ENCODE data around the gene GRB10.
"Not testable (repeated sequence)": the region's sequence is repeated elsewhere in the genome, so short reads cannot be mapped to it uniquely, and the experiment has no call there.

The GRB10 gene

DNA sequence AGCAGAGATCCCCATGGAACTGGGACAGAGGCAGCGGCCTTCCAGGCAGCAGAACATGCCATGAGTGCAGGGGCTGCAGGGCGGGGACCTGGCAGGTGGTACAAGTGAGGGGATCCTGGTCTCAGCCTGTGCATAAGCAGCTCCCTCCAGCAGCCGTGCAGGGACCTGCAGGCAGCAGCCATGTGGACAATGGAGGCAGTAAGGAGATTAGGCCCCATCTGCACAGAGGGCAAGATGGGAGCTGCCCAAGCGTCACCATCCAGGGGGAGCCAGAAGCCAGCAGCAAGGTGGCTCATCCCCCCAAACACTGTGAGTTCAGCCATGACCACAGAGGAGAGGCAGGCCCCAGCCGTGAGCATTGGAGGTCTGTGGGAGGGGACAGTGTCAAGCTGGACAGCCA is 220.6 kb downstream of the GRB10 start:
- H3K27me3 Mint-ChIP-seq (ENCODE audit: low read depth), result peaks cover 17% of the 10 kb centered on the region
- no peak overlapping the region for H3K4me3 Mint-ChIP-seq
- no peak overlapping the region for H3K27ac Mint-ChIP-seq
- no peaks in the 10 kb centered on the region for H3K4me1 Mint-ChIP-seq (ENCODE audit: low read depth)
- no peaks in the 10 kb centered on the region for H3K36me3 Mint-ChIP-seq (ENCODE audit: low read depth)
- no peaks in the 10 kb centered on the region for H3K9me3 Mint-ChIP-seq
- no peak for DNase-seq (ENCODE audit: low spot score)

- DNase-seq (ENCODE audit: low spot score), result no peak
- H3K27me3 Mint-ChIP-seq (ENCODE audit: low read depth), result peaks cover 22% of the 10 kb centered on the region
- no peaks in the 10 kb centered on the region for H3K4me1 Mint-ChIP-seq (ENCODE audit: low read depth)
- H3K36me3 Mint-ChIP-seq (ENCODE audit: low read depth), result no peaks in the 10 kb centered on the region
- H3K9me3 Mint-ChIP-seq, result no peaks in the 10 kb centered on the region
- no peak overlapping the region for H3K4me3 Mint-ChIP-seq
- no peak overlapping the region for H3K27ac Mint-ChIP-seq
Observed at GRCh38 chr7:50560865-50561351, 221.8 kb downstream of the GRB10 start.

DNA sequence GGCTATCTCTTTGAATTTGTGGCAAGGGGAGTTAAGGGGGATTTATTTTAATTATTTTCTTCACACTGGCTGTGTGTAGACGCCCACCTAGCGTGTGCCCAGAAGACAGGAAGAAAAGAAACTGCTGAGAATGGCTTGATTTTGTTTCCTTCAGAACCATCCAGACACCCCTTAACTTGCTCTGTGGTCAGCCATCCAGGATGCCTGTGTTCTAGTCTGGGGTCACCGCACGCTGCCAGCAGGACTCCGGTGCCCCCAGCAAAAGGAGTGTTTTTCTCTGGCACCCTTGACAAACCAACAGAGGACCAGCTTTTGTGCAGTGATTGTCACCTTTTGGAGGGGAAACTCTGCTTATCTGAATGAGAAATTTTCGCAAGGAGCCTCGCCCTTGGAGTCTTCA is 222.8 kb downstream of the GRB10 start:
- no peaks in the 10 kb centered on the region for H3K36me3 Mint-ChIP-seq (ENCODE audit: low read depth)
- no peak overlapping the region for H3K27ac Mint-ChIP-seq
- H3K4me1 Mint-ChIP-seq (ENCODE audit: low read depth), result no peaks in the 10 kb centered on the region
- no peak overlapping the region for H3K4me3 Mint-ChIP-seq
- no peak for DNase-seq (ENCODE audit: low spot score)
- no peaks in the 10 kb centered on the region for H3K9me3 Mint-ChIP-seq
- peaks cover 17% of the 10 kb centered on the region for H3K27me3 Mint-ChIP-seq (ENCODE audit: low read depth)

DNA sequence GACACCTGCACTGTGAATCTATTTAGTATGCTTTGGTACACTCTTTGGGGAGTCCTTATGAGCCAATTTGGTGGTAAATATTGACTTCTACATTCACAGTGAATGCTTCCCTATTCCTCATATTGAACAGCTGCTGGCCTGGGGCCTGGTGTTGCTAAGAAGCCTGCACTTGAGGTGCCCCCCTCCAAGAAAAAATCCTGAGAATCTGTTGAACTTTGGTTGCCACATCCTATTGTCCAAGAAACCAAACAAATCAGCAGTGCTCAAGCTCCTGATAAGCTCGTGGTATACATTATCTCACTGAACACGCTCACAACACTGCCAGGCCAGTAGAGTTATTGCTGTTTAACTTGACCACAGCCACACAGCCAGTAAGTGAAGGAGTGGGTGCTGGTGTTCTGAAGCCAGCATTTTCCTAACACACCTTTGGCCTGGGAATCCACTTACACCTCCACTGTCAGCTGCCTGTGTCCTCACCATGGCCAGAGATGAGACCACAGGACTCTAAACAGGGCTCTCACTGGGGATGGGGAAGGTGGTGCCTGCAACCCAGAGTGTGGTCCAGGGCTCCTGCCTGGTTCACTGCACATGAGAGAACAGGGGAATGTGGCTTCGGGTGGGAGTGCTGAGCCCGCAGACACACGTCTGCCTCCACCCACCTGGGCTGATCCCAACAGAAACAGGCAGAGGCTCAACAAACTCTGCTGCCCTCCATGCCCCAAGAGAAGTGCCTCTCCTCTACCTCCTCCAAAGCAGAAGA is 224.2 kb downstream of the GRB10 start:
- H3K4me1 Mint-ChIP-seq (ENCODE audit: low read depth), result no peaks in the 10 kb centered on the region
- no peak overlapping the region for H3K4me3 Mint-ChIP-seq
- no peak for DNase-seq (ENCODE audit: low spot score)
- peaks cover 13% of the 10 kb centered on the region for H3K27me3 Mint-ChIP-seq (ENCODE audit: low read depth)
- no peaks in the 10 kb centered on the region for H3K9me3 Mint-ChIP-seq
- H3K27ac Mint-ChIP-seq, result no peak overlapping the region
- H3K36me3 Mint-ChIP-seq (ENCODE audit: low read depth), result no peaks in the 10 kb centered on the region

DNA sequence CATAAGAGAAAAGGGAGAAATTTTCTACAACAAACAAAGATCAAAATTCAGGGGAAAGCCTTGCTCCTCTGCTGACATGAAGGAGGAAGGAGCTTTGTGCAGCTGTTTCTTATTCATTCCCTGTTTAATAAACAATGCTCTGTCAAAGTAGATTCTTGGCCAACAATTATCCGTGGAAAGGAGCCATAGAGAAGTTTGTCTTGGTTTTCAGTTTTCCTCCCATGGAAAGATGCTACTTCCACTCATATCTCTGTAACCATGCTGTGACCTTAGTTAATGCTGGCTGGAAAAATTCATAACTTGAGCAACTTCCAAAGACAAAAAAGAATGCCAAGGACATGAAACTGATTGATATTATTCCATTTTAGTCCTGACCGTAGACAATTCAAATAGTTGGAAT is 225.6 kb downstream of the GRB10 start:
- no peaks in the 10 kb centered on the region for H3K36me3 Mint-ChIP-seq (ENCODE audit: low read depth)
- no peak overlapping the region for H3K27ac Mint-ChIP-seq
- H3K27me3 Mint-ChIP-seq (ENCODE audit: low read depth), result peaks cover 13% of the 10 kb centered on the region
- no peaks in the 10 kb centered on the region for H3K9me3 Mint-ChIP-seq
- no peak for DNase-seq (ENCODE audit: low spot score)
- H3K4me3 Mint-ChIP-seq, result no peak overlapping the region
- no peaks in the 10 kb centered on the region for H3K4me1 Mint-ChIP-seq (ENCODE audit: low read depth)

GRCh38 chr7:50556247-50556991 is 226.3 kb downstream of the GRB10 start:
- Mint-ChIP-seq H3K4me3 (no peak overlapping the region), H3K27me3 (ENCODE audit: low read depth) (peaks cover 13% of the 10 kb centered on the region), H3K36me3 (ENCODE audit: low read depth) (no peaks in the 10 kb centered on the region), H3K9me3 (no peaks in the 10 kb centered on the region), H3K4me1 (ENCODE audit: low read depth) (no peaks in the 10 kb centered on the region), H3K27ac (no peak overlapping the region)
- DNase-seq (ENCODE audit: low spot score), result no peak

- H3K4me1 Mint-ChIP-seq (ENCODE audit: low read depth), result no peaks in the 10 kb centered on the region
- no peak overlapping the region for H3K4me3 Mint-ChIP-seq
- no peak for DNase-seq (ENCODE audit: low spot score)
- H3K9me3 Mint-ChIP-seq, result no peaks in the 10 kb centered on the region
- H3K27ac Mint-ChIP-seq, result no peak overlapping the region
- peaks cover 13% of the 10 kb centered on the region for H3K27me3 Mint-ChIP-seq (ENCODE audit: low read depth)
- H3K36me3 Mint-ChIP-seq (ENCODE audit: low read depth), result no peaks in the 10 kb centered on the region
Observed at GRCh38 chr7:50555594-50556140, 227.0 kb downstream of the GRB10 start.

DNA sequence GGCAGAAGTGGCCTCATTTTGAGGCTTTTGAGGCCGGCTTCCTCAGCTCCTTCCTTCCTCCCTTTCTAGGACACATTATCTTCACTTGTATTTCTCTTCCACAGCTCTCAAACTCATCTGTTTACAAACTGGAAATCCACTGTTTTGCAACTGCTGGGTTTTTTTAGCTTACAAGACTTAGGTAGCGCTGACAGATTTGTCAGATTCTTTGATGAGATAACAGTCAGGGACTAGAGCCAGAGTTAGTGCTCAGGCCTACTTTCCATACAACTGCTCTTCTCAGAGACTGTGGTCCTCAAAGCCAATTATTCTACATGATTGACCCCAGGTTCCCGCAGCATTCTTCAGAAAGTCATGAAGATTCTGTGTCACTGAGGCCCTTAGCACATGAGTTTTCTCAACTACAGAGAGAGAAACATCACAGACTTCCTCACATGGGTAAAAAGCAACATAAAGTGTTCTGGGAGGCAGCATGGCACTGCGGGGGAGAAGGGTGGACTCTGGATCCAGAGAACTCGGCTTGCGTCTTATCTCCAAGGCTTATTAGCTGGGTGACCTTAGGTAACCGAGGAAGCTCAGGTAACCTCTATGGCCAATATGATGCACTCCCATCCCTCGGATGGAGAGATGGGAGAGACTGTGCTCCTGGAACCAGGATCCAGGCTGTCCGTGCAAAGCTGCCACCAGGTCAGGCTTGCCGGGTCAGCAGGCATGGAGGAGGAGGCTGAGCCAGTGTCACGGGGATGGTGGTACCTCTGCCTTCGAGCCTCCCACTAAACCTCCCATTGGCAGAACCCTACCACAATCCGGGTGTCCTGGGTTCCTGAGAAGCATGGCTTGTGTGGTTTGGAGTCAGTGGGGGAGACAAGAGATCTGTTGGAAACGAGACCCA is 228.0 kb downstream of the GRB10 start:
- Mint-ChIP-seq H3K36me3 (ENCODE audit: low read depth) (no peaks in the 10 kb centered on the region), H3K4me1 (ENCODE audit: low read depth) (no peaks in the 10 kb centered on the region), H3K27ac (no peak overlapping the region), H3K27me3 (ENCODE audit: low read depth) (peaks cover 13% of the 10 kb centered on the region), H3K4me3 (no peak overlapping the region), H3K9me3 (no peaks in the 10 kb centered on the region)
- DNase-seq (ENCODE audit: low spot score), result no peak

GRCh38 chr7:50553973-50554372 is 228.7 kb downstream of the GRB10 start:
- no peaks in the 10 kb centered on the region for H3K9me3 Mint-ChIP-seq
- no peak for DNase-seq (ENCODE audit: low spot score)
- H3K36me3 Mint-ChIP-seq (ENCODE audit: low read depth), result no peaks in the 10 kb centered on the region
- H3K27me3 Mint-ChIP-seq (ENCODE audit: low read depth), result peaks cover 10% of the 10 kb centered on the region
- no peak overlapping the region for H3K27ac Mint-ChIP-seq
- no peaks in the 10 kb centered on the region for H3K4me1 Mint-ChIP-seq (ENCODE audit: low read depth)
- H3K4me3 Mint-ChIP-seq, result no peak overlapping the region

- Mint-ChIP-seq H3K4me1 (ENCODE audit: low read depth) (peaks cover 6% of the 10 kb centered on the region), H3K27me3 (ENCODE audit: low read depth) (peaks cover 7% of the 10 kb centered on the region), H3K9me3 (no peaks in the 10 kb centered on the region), H3K36me3 (ENCODE audit: low read depth) (no peaks in the 10 kb centered on the region), H3K4me3 (no peak overlapping the region), H3K27ac (no peak overlapping the region)
- DNase-seq (ENCODE audit: low spot score), result no peak
Observed at GRCh38 chr7:50552921-50553320, 229.8 kb downstream of the GRB10 start.

- H3K9me3 Mint-ChIP-seq, result no peaks in the 10 kb centered on the region
- H3K27ac Mint-ChIP-seq, result no peak overlapping the region
- no peak overlapping the region for H3K4me3 Mint-ChIP-seq
- peaks cover 6% of the 10 kb centered on the region for H3K4me1 Mint-ChIP-seq (ENCODE audit: low read depth)
- DNase-seq (ENCODE audit: low spot score), result no peak
- H3K36me3 Mint-ChIP-seq (ENCODE audit: low read depth), result no peaks in the 10 kb centered on the region
- peaks cover 5% of the 10 kb centered on the region for H3K27me3 Mint-ChIP-seq (ENCODE audit: low read depth)
Observed at GRCh38 chr7:50552139-50552538, 230.6 kb downstream of the GRB10 start.

DNA sequence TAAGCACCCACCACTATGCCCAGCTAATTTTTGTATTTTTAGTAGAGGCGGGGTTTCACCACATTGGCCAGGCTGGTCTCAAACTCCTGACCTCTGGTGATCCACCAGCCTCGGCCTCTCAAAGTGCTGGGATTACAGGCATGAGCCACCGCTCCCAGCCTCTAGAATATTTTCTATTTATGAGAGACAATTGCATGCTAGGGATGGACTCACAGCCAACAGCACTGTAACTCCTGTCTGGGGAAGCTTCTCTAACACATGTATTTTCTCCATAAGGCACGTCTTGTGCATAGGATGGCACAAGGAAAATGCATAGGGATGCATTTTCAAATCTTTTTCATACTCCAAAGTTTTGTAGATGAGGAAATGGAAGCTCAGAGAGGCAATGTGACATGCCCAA is 237.1 kb downstream of the GRB10 start:
- H3K27ac Mint-ChIP-seq; H3K4me3 Mint-ChIP-seq; H3K9me3 Mint-ChIP-seq; H3K27me3 Mint-ChIP-seq (ENCODE audit: low read depth); DNase-seq (ENCODE audit: low spot score); H3K36me3 Mint-ChIP-seq (ENCODE audit: low read depth): not testable (repeated sequence)
- H3K4me1 Mint-ChIP-seq (ENCODE audit: low read depth), result peaks cover 16% of the 10 kb centered on the region

DNA sequence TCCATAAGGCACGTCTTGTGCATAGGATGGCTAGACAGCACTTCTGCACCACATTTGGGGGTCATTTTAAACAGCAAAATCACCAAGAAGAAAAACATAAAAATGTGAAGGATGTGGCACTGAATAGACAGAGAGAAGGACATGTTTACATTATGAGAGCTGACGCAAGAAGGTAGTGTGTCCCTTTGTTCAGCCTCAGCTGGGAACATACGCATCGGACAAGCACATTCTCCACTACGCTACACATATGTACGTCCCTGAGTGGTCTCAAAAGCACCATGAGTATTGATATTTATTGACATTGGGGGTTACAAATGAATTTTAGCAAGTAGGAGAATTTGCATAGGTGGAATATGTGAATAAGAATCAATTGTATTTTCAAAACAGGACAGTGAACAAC is 237.7 kb downstream of the GRB10 start:
- no peak for DNase-seq (ENCODE audit: low spot score)

More for the DNA sequence above, 237.7 kb downstream of the GRB10 start:
- H3K36me3 Mint-ChIP-seq (ENCODE audit: low read depth), result no peaks in the 10 kb centered on the region
- H3K4me1 Mint-ChIP-seq (ENCODE audit: low read depth), result peaks cover 16% of the 10 kb centered on the region
- peaks cover 2% of the 10 kb centered on the region for H3K27me3 Mint-ChIP-seq (ENCODE audit: low read depth)
- H3K9me3 Mint-ChIP-seq, result no peaks in the 10 kb centered on the region
- H3K4me3 Mint-ChIP-seq, result no peak overlapping the region
- H3K27ac Mint-ChIP-seq, result no peak overlapping the region

Data from T-helper 2 cell treated with Interferon-gamma antibody and Interleukin-4, amounts not matched to agents 5 μg/mL and 100 μg/mL, for 36 hours (primary cell).